Tibial artery (tissue), 4 donors: ENCODE results near the gene ARSB.

Source experiments
- DNase-seq, 2 donors: peaks; one replicate each; pipeline ENCODE4 v3.0.0-alpha.2; 2019
- H3K27ac ChIP-seq, 2 donors: fragments of 200-600 bp; sonication (generic) in 1 of 2; 1 replicate in 1 of 2; 2 replicates in 1 of 2; pipeline ENCODE4 v1.5.1; 2018 to 2019; ENCODE audit warnings: mild to moderate bottlenecking in 1 of 2
- H3K27me3 ChIP-seq, 2 donors: fragments of 200-600 bp; sonication (generic) in 1 of 2; one replicate each; pipeline versions ENCODE4 v1.5.1 to v1.6.0; 2016 to 2019
- H3K36me3 ChIP-seq, 3 donors: fragments of 200-600 bp; sonication (generic) in 2 of 3; one replicate each; pipeline ENCODE4 v1.5.1; 2016 to 2019; ENCODE audit warnings: mild to moderate bottlenecking in 2 of 3
- H3K4me1 ChIP-seq, 4 donors: fragments of 200-600 bp; sonication (generic) in 2 of 4; 1 replicate in 3 of 4; 2 replicates in 1 of 4; pipeline ENCODE4 v1.5.1; 2016 to 2019
- H3K4me3 ChIP-seq, 2 donors: fragments of 200-600 bp; sonication (generic) in 1 of 2; 1 replicate in 1 of 2; 2 replicates in 1 of 2; pipeline ENCODE4 v1.5.1; 2018 to 2019; ENCODE audit warnings: mild to moderate bottlenecking in 2 of 2
- H3K9me3 ChIP-seq, 3 donors: fragments of 200-600 bp; sonication (generic) in 1 of 3; one replicate each; pipeline ENCODE4 v1.5.1; 2016 to 2019
- CTCF ChIP-seq, 2 experiments: fragments of 200-600 bp in 1 of 2; fragments of 450-650 bp in 1 of 2; IDR thresholded peaks; one replicate each; pipeline ENCODE4 v1.5.1; 2017 to 2019; ENCODE audit warnings: antibody characterized with exemption in 2 of 2, mild to moderate bottlenecking in 1 of 2, moderate library complexity in 1 of 2
- intact Hi-C: fragments of 100-400 bp; cut with DNase I; formaldehyde crosslinking; loops from one replicate; pipeline ENCODE4 v1.15.0; 2023; ENCODE audit warnings: low total_unique reads

Gene ARSB

GRCh38 chr5:78755822-78756429 is 229.2 kb downstream of the ARSB start:
- Histone ChIP-seq H3K4me3 (no peak overlapping the region), H3K27ac (no peak overlapping the region), H3K36me3 (no peaks in the 10 kb centered on the region), H3K9me3 (no peaks in the 10 kb centered on the region), H3K27me3 (no peaks in the 10 kb centered on the region), H3K4me1 (peaks cover 0 to 10% (median 0%) of the 10 kb centered on the region in 4 donors)
- TF ChIP-seq CTCF (IDR thresholded peaks at IDR 0.05) = no peak
- DNase-seq = no peak
- intact Hi-C loops = no loop called here

- no peaks in the 10 kb centered on the region for H3K36me3 ChIP-seq
- peaks cover 0 to 10% (median 0%) of the 10 kb centered on the region in 4 donors for H3K4me1 ChIP-seq
- H3K4me3 ChIP-seq = no peak overlapping the region
- no peak for DNase-seq
- intact Hi-C loops = no loop called here
- no peak for TF ChIP-seq CTCF (IDR thresholded peaks at IDR 0.05)
- H3K9me3 ChIP-seq = no peaks in the 10 kb centered on the region
- H3K27ac ChIP-seq = no peak overlapping the region
- no peaks in the 10 kb centered on the region for H3K27me3 ChIP-seq
Observed at GRCh38 chr5:78754655-78755054, 230.5 kb downstream of the ARSB start.

DNA sequence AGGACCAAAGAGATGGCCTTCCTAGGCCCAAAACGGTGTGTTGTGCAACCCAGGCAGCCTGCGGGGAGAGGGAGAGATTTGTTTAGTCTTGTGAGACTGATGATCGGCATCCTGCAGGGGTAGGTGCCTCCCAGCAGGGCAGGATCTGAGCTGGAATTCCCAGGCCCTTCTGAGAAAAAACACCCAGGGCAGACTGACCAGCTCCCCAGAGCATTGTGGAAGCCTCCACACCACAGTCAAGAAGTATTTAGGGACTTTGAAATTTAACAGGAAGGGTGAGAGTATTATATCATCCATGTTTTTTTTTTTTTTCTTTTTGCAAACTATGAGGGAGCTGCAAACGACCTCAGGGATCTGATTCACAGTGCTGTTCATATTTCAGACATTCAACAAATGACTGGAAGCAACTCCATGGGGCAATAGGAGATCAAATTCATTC is 232.0 kb downstream of the ARSB start:
- Histone ChIP-seq H3K27me3 (no peaks in the 10 kb centered on the region), H3K36me3 (no peaks in the 10 kb centered on the region), H3K9me3 (no peaks in the 10 kb centered on the region), H3K4me1 (peaks cover 0 to 11% (median 2%) of the 10 kb centered on the region in 4 donors), H3K4me3 (no peak overlapping the region), H3K27ac (no peak overlapping the region)
- no peak for DNase-seq
- intact Hi-C loops = no loop called here
- no peak for TF ChIP-seq CTCF (IDR thresholded peaks at IDR 0.05)

DNA sequence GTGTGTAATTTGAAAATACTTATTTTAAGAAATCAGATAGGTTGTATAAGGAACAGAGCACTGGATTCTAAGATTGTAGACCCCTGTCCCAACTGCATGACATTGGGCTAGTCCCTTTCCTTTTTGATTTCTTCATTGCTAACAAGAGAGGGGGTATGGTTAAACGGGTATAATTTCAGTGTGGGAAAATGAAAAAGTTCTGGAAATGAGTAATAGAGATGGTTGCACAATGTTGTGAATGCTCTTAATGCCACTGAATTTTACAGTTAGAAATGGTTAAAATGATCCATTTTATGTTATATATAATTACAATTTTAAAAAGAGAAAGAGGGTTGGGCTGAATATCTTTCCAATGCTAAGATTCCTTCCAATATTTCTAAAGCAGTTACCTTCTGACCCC is 233.2 kb downstream of the ARSB start:
- TF ChIP-seq CTCF (IDR thresholded peaks at IDR 0.05) = no peak
- no peak for DNase-seq
- intact Hi-C loops = no loop called here
- H3K4me1 ChIP-seq = peaks cover 0 to 23% (median 13%) of the 10 kb centered on the region in 4 donors
- H3K27ac ChIP-seq = no peak overlapping the region
- H3K27me3 ChIP-seq = no peaks in the 10 kb centered on the region
- no peak overlapping the region for H3K4me3 ChIP-seq
- H3K9me3 ChIP-seq = no peaks in the 10 kb centered on the region
- no peaks in the 10 kb centered on the region for H3K36me3 ChIP-seq

GRCh38 chr5:78750281-78750680 is 234.8 kb downstream of the ARSB start:
- Histone ChIP-seq H3K27ac (no peak overlapping the region), H3K4me3 (no peak overlapping the region), H3K36me3 (no peaks in the 10 kb centered on the region), H3K4me1 (peaks cover 0 to 29% (median 20%) of the 10 kb centered on the region in 4 donors), H3K9me3 (no peaks in the 10 kb centered on the region), H3K27me3 (no peaks in the 10 kb centered on the region)
- no peak for TF ChIP-seq CTCF (IDR thresholded peaks at IDR 0.05)
- DNase-seq = no peak
- intact Hi-C loops = no loop called here
